ENCODE data around the gene SH2D3C.
"Not testable (repeated sequence)": the region's sequence is repeated elsewhere in the genome, so short reads cannot be mapped to it uniquely, and the experiment has no call there.

SH2D3C gene

GRCh38 chr9:127785933-127786772 lies 7.7 kb upstream of the SH2D3C start, which contains the start of gene CDK9:
Gene CDK9 (plus strand): TSS chr9:127786034. CDS start chr9:127786149, 115 bp downstream.
- Mint-ChIP-seq H3K27me3 (no peaks in the 10 kb centered on the region), H3K36me3 (ENCODE audit: insufficient read depth) (peaks cover 58% of the 10 kb centered on the region), H3K4me1 (peaks cover 57% of the 10 kb centered on the region), H3K9me3 (no peaks in the 10 kb centered on the region), H3K4me3 (peak within 1 kb of the TSS; percentile 86), H3K27ac (ENCODE audit: low read depth) (peak within 1 kb of the TSS; percentile 96)
- ATAC-seq (replicated peaks; ENCODE audit: extremely low read depth, poor library complexity, severe bottlenecking), result peak; percentile 67
- DNase-seq (ENCODE audit: low spot score in 2 of 2), result peak; percentile 92 to 93

DNA sequence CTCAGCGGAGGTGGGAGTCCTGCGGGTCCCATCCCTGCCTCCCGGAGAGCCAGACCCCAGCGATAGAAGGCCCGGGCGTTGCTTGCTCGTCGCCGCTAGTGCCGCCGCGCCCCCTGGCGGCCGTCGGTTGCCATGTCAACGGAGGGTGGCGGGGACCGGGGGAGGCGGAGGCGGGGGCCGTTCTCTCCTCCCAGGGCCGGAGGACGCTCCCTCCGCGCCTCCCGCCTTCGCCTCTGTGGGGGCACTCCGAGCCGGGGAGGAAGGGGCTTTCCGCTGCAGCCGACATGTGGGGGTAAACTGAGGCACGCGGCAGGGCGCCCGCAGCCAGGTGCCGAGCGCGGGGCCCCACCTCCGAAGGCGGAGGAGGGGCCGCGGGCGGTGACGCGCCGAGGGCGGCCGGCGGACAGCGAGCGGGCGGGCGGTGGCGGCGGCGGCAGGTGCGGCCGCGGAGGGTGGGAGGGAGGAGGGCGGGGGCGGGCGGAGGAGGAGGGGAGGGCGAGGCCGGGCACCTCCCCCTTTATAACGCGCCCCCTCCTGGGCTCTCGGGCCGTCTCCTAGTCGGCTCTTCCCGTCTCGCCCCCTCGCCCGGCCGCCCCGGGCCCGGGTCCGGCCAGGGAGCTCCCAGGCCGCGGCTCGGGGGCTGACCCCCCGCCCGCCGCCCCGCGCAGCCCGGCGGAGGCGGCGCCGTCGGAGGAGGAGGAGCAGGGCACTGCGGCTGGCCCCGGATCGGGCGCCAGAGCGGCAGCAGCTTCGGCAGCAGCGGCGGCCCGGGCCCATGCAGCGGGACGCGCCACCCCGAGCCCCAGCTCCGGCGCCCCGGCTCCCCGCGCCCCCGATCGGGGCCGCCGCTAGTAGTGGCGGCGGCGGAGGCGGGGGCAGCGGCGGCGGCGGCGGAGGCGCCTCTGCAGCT lies 6.8 kb upstream of the SH2D3C start:
- DNase-seq (ENCODE audit: low spot score in 2 of 2), result peak; percentile 85 to 89

DNA sequence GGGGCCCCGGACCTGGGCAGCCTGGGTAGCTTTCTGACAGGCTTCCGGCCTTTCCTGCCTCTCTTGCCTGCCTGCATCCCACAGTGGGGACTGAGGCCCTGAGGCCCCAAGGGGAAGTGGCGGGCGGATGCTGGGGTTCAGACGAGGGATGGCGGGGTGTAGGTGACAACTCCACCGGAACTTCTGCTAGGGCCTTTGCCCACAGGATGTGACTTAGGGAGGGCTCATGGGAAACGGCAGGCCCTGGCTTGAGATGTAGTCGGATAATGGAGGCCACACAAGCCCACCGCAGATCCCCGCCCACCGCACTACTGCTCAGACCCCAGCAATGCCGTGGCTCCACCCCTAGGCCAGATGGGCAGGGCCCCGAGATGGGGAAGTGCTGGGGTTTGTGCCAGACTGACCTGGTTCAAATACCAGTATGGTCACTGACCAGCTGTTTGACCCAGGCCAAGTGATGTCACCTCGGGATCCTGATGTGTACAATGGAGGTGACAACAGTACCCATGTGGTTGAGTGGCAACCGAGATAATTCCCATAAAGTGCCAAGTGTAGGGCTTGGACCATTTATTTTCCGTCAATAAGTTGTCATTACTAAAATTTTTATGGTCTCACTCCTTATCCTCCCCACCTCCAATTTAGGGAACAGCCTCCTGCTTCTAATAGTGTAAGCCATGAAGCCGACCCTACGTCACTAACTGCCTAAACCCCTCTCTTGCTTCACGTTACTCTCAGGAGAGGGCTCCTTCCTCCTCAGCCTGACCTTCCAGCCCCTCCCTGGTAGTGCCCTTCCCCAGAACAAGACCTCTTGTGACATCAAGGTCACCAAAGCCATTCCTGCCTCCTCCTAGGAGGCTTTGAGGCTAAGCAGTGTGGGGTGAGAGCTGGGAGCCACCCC lies 4.9 kb upstream of the SH2D3C start:
- DNase-seq (ENCODE audit: low spot score in 2 of 2) (peak; percentile 67 to 86), ATAC-seq (replicated peaks; ENCODE audit: extremely low read depth, poor library complexity, severe bottlenecking) (peak; percentile 47)
- H3K4me3 Mint-ChIP-seq, result peak overlapping the region; percentile 75
- H3K27me3 Mint-ChIP-seq, result no peaks in the 10 kb centered on the region
- peaks cover 37% of the 10 kb centered on the region for H3K36me3 Mint-ChIP-seq (ENCODE audit: insufficient read depth)
- peaks cover 67% of the 10 kb centered on the region for H3K4me1 Mint-ChIP-seq
- H3K9me3 Mint-ChIP-seq, result no peaks in the 10 kb centered on the region
- peak overlapping the region; percentile 96 for H3K27ac Mint-ChIP-seq (ENCODE audit: low read depth)

More for the DNA sequence above, 6.8 kb upstream of the SH2D3C start:
- Mint-ChIP-seq H3K9me3 (no peaks in the 10 kb centered on the region), H3K4me3 (peak overlapping the region; percentile 86), H3K4me1 (peaks cover 55% of the 10 kb centered on the region), H3K27ac (ENCODE audit: low read depth) (peak overlapping the region; percentile 96), H3K27me3 (no peaks in the 10 kb centered on the region), H3K36me3 (ENCODE audit: insufficient read depth) (peaks cover 51% of the 10 kb centered on the region)
- peak; percentile 42 for ATAC-seq (replicated peaks; ENCODE audit: extremely low read depth, poor library complexity, severe bottlenecking)

DNA sequence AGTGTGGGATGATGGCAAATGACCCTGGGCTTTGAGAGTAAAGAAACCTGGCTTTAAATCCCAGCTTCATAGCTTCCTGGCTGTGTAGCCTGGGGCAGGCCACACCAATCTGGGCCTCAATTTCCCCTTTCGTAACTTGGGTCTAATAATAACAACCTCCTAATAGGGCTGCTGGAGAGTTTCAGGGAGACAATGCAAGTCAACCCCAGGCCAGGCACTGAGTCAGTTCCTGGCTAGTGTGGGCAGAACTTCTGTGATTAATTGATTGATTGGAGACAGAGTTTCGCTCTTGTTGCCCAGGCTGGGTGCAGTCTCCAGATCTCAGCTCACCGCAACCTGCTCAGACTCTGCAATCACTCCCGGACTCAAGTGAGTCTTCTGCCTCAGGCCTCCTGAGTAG lies 3.3 kb upstream of the SH2D3C start:
- Mint-ChIP-seq H3K4me1 (peaks cover 66% of the 10 kb centered on the region), H3K27me3 (no peaks in the 10 kb centered on the region), H3K4me3 (peak overlapping the region; percentile 31), H3K36me3 (ENCODE audit: insufficient read depth) (peaks cover 31% of the 10 kb centered on the region), H3K9me3 (no peaks in the 10 kb centered on the region), H3K27ac (ENCODE audit: low read depth) (peak overlapping the region; percentile 95)
- ATAC-seq (replicated peaks; ENCODE audit: extremely low read depth, poor library complexity, severe bottlenecking), result no peak
- no peak for DNase-seq (ENCODE audit: low spot score in 2 of 2)

- not testable (repeated sequence) for ATAC-seq (replicated peaks; ENCODE audit: extremely low read depth, poor library complexity, severe bottlenecking); DNase-seq (ENCODE audit: low spot score in 2 of 2); H3K9me3 Mint-ChIP-seq; H3K27me3 Mint-ChIP-seq
- H3K4me3 Mint-ChIP-seq, result peak overlapping the region; percentile 96
- H3K36me3 Mint-ChIP-seq (ENCODE audit: insufficient read depth), result peaks cover 31% of the 10 kb centered on the region
- H3K27ac Mint-ChIP-seq (ENCODE audit: low read depth), result peak overlapping the region; percentile 95
- peaks cover 61% of the 10 kb centered on the region for H3K4me1 Mint-ChIP-seq
Observed at GRCh38 chr9:127780909-127781308, 2.4 kb upstream of the SH2D3C start.

DNA sequence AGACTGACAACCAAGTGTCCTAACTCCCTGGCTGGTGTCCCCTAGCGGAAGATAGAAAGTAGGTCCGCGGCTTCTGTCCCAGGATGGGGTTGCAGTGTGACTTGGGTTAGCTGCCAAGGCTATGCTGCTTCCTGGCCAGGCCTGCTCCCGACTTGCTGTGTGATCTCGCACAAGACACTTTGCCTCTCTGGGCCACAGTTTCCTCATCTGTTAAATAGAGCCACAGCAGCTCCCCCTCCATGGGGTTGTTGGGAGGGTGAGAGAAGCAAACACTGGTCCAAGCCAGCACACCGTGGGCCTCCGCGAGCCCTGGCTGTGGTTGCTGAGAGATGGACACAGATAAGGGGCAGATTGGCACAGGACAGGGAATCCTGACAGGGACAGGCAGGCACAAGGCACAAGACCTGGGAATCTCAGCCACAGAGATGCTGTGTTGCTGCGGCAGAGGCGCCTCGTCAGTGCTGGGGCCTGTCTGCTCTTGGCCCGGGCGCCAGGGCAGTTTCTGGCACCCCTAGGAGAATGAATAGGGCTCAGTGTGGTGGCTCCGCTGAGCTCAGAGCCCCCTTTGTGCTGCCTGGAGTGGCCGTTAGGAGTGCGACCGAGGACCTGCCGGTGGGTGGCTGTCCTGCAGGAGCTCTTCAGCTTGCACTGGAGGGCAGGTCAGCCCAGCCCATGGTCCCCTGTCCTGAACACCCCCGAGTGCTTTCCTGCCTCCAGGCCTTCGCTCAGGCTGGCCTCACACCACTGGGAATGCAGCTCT lies 1.8 kb upstream of the SH2D3C start:
- ATAC-seq (replicated peaks; ENCODE audit: extremely low read depth, poor library complexity, severe bottlenecking) (no peak), DNase-seq (ENCODE audit: low spot score in 2 of 2) (no peak)
- peak overlapping the region; percentile 95 for H3K27ac Mint-ChIP-seq (ENCODE audit: low read depth)
- peaks cover 29% of the 10 kb centered on the region for H3K36me3 Mint-ChIP-seq (ENCODE audit: insufficient read depth)
- peak overlapping the region; percentile 96 for H3K4me3 Mint-ChIP-seq
- H3K27me3 Mint-ChIP-seq, result no peaks in the 10 kb centered on the region
- H3K4me1 Mint-ChIP-seq, result peaks cover 61% of the 10 kb centered on the region
- H3K9me3 Mint-ChIP-seq, result no peaks in the 10 kb centered on the region

- peak overlapping the region; percentile 96 for H3K4me3 Mint-ChIP-seq
- peak overlapping the region; percentile 95 for H3K27ac Mint-ChIP-seq (ENCODE audit: low read depth)
- H3K4me1 Mint-ChIP-seq, result peaks cover 56% of the 10 kb centered on the region
- H3K27me3 Mint-ChIP-seq, result no peaks in the 10 kb centered on the region
- H3K36me3 Mint-ChIP-seq (ENCODE audit: insufficient read depth), result peaks cover 33% of the 10 kb centered on the region
- DNase-seq (ENCODE audit: low spot score in 2 of 2) (peak in 1 of 2 donors; percentile 45), ATAC-seq (replicated peaks; ENCODE audit: extremely low read depth, poor library complexity, severe bottlenecking) (peak; percentile 44)
- H3K9me3 Mint-ChIP-seq, result no peaks in the 10 kb centered on the region
Observed at GRCh38 chr9:127779136-127779981, 893 bp upstream of the SH2D3C start.

GRCh38 chr9:127777368-127777980 lies 992 bp downstream of the SH2D3C start:
- peaks cover 40% of the 10 kb centered on the region for H3K36me3 Mint-ChIP-seq (ENCODE audit: insufficient read depth)
- peak overlapping the region; percentile 95 for H3K27ac Mint-ChIP-seq (ENCODE audit: low read depth)
- DNase-seq (ENCODE audit: low spot score in 2 of 2), result no peak
- ATAC-seq (replicated peaks; ENCODE audit: extremely low read depth, poor library complexity, severe bottlenecking), result no peak
- no peaks in the 10 kb centered on the region for H3K9me3 Mint-ChIP-seq
- H3K4me1 Mint-ChIP-seq, result peaks cover 48% of the 10 kb centered on the region
- H3K27me3 Mint-ChIP-seq, result no peaks in the 10 kb centered on the region
- H3K4me3 Mint-ChIP-seq, result peak overlapping the region; percentile 96

DNA sequence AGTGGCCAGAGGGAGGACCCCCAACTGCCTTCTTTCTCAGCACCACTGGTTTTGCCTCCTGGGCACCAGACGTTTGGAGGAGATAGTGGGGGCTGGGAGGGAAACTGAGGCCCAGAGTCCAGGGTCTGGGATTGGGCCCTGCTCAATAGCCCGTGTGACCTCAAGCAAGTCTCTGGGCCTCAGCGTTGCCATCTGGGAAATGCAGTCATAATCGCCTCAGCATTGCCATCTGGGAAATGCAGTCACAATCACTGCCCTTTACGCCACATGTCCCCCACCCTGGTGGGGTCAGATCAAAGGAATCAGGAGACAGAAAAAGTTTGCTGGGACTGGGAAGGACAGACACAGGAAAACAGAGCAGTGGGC lies 1.6 kb downstream of the SH2D3C start:
- no peaks in the 10 kb centered on the region for H3K9me3 Mint-ChIP-seq

DNA sequence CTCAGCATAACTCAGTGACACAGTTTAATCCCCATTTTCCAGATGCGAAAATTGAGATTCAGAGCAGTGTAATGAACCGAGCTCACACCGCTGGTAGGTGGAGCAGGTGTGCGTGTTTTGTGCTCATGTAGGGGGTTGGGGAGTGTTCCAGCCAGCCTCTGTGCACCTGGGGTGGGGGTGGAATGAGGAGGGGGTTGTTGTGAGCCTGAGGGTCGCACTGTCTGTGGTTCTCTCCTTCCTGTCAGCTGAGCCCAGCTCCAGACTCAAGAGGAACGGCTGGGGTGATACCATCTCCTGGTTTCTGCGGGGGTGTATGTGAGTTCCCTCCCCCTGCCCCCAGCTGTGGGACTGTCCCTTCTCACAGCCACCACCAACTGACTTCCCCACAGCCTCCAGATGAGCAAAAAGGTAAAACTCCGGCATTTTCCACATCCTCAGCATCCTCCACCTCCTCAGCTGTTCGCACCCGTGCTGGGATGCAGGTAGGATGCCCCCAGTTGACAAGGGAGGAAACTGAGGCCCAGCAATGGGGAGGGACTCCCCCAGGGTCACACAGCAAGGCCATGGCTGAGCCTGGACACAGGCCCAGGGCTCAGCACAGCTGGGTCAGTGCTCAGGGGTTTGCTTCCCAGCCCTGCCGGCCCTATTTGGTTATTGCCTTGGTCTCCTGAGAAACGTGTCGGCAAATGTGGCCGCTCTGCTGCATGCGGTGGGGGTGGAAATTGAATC lies 2.1 kb downstream of the SH2D3C start:
- Mint-ChIP-seq H3K4me3 (peak overlapping the region; percentile 96), H3K27ac (ENCODE audit: low read depth) (peak overlapping the region; percentile 95)

More for the DNA sequence above, 1.6 kb downstream of the SH2D3C start:
- peak overlapping the region; percentile 96 for H3K4me3 Mint-ChIP-seq
- peaks cover 46% of the 10 kb centered on the region for H3K4me1 Mint-ChIP-seq
- DNase-seq (ENCODE audit: low spot score in 2 of 2) (no peak), ATAC-seq (replicated peaks; ENCODE audit: extremely low read depth, poor library complexity, severe bottlenecking) (no peak)
- H3K27me3 Mint-ChIP-seq, result no peaks in the 10 kb centered on the region
- peaks cover 44% of the 10 kb centered on the region for H3K36me3 Mint-ChIP-seq (ENCODE audit: insufficient read depth)
- peak overlapping the region; percentile 95 for H3K27ac Mint-ChIP-seq (ENCODE audit: low read depth)

More for the DNA sequence above, 2.1 kb downstream of the SH2D3C start:
- Mint-ChIP-seq H3K36me3 (ENCODE audit: insufficient read depth) (peaks cover 49% of the 10 kb centered on the region), H3K4me1 (peaks cover 45% of the 10 kb centered on the region), H3K9me3 (no peaks in the 10 kb centered on the region), H3K27me3 (no peaks in the 10 kb centered on the region)
- ATAC-seq (replicated peaks; ENCODE audit: extremely low read depth, poor library complexity, severe bottlenecking), result peak; percentile 57
- peak; percentile 49 to 72 for DNase-seq (ENCODE audit: low spot score in 2 of 2)

Data from central memory CD8-positive, alpha-beta T cell (primary cell).